NT2/D1 (cell line): Measurements from ENCODE around the gene NYNRIN.

ENCODE experiments used
- SUZ12 ChIP-seq: IDR thresholded peaks from 2 replicates; pipeline ENCODE4 v1.6.1; 2011; ENCODE audit not compliant: insufficient read length, insufficient read depth; ENCODE audit errors: extremely low read depth
- YY1 ChIP-seq: IDR thresholded peaks from 2 replicates; pipeline ENCODE4 v1.6.1; 2011; ENCODE audit not compliant: insufficient read length, insufficient read depth
- ZNF274 ChIP-seq: IDR thresholded peaks from 2 replicates; pipeline ENCODE4 v1.6.1; 2011; ENCODE audit warnings: mild to moderate bottlenecking, low read depth, low read length

GRCh38 chr14:24417832-24418491 lies 19.2 kb downstream of the NYNRIN start:
- TF ChIP-seq ZNF274 (no peak), YY1 (no peak), SUZ12 (no peak)
